GM12878 (cell line): Measurements from ENCODE around the gene LRRC2. TPM values are rescaled to one million over a fixed set of nuclear protein-coding genes. Genes with fewer than 3 reads are reported as not detected.

Source experiments
- ATAC-seq: fragments of 200-7000 bp; cut with Tn5 transposase; 3 replicates; pipeline ENCODE4 v1.9.1; 2020; ENCODE audit warnings: mild to moderate bottlenecking, moderate library complexity
- BruUV-seq: library from RNA; stranded (reverse); fragments of 400-500 nt; replicated peaks from 2 replicates; lab custom pipeline; 2021; lab: Mats Ljungman, UMichigan
- CTCF ChIA-PET: fragments of 300-600 bp; sonication (Branson Sonifier 250); formaldehyde crosslinking; extraction: SDS; loops from one replicate; lab custom pipeline; 2021; ENCODE audit warnings: inconsistent platforms; lab: Yijun Ruan, JAX
- POLR2A ChIA-PET: fragments of 350-600 bp; formaldehyde crosslinking; extraction: SDS; loops from one replicate; lab custom pipeline; 2021; ENCODE audit warnings: inconsistent platforms; lab: Charles Lee
- RAD21 ChIA-PET: fragments of 300-600 bp; sonication (Branson Sonifier 250); formaldehyde crosslinking; loops from one replicate; lab custom pipeline; 2023; ENCODE audit warnings: antibody characterized with exemption; ENCODE audit not compliant: unreplicated experiment; lab: Charles Lee
- SMC1A ChIA-PET: fragments of 300-600 bp; sonication (Branson Sonifier 250); formaldehyde crosslinking; loops from one replicate; lab custom pipeline; 2023; ENCODE audit not compliant: unreplicated experiment, uncharacterized antibody; lab: Charles Lee
- DNase-seq: peaks from one replicate; pipeline ENCODE4 v3.0.0-alpha.2; 2011; ENCODE audit warnings: low read depth, low spot score
- FAIRE-seq: peaks from 3 replicates; lab custom pipeline; 2011; peaks lifted over from hg19 to GRCh38; lab: Jason Lieb, UNC
- H2AFZ ChIP-seq: 2 replicates; pipeline ENCODE4 v1.6.0; 2011; ENCODE audit warnings: low read depth, low read length, control low read depth; ENCODE audit not compliant: control insufficient read depth
- H3K27ac ChIP-seq: 2 replicates; pipeline ENCODE4 v1.5.1; 2011; ENCODE audit warnings: control low read depth; ENCODE audit not compliant: control insufficient read depth, insufficient read depth
- H3K27me3 ChIP-seq, 2 experiments: replicated peaks in 1 of 2; 2 replicates each; pipeline versions ENCODE4 v1.6.0 to v1.6.1; 2011; ENCODE audit warnings: low read length in 1 of 2; ENCODE audit not compliant: control insufficient read depth in 2 of 2, insufficient read depth in 2 of 2
- H3K36me3 ChIP-seq, 2 experiments: 2 replicates each; pipeline ENCODE4 v1.5.1; 2011; ENCODE audit warnings: low read length in 1 of 2; ENCODE audit not compliant: control insufficient read depth in 2 of 2, insufficient read depth in 2 of 2
- H3K4me1 ChIP-seq: 2 replicates; pipeline ENCODE4 v1.6.1; 2011; ENCODE audit warnings: mild to moderate bottlenecking, low read length, moderate library complexity, mixed read lengths; ENCODE audit not compliant: control insufficient read depth, insufficient read depth
- H3K4me2 ChIP-seq: 2 replicates; pipeline ENCODE4 v1.6.0; 2011; ENCODE audit warnings: control low read depth; ENCODE audit not compliant: control insufficient read depth, insufficient read depth
- H3K4me3 ChIP-seq: fragments of 200-600 bp; sonication (generic); 2 replicates; pipeline ENCODE4 v1.5.1; 2016
- H3K79me2 ChIP-seq: 2 replicates; pipeline ENCODE4 v1.6.0; 2011; ENCODE audit warnings: low read length; ENCODE audit not compliant: control insufficient read depth, insufficient read depth
- H3K9ac ChIP-seq: 2 replicates; pipeline ENCODE4 v1.8.0; 2011; ENCODE audit warnings: low read length, control low read depth, mixed read lengths; ENCODE audit not compliant: control insufficient read depth, insufficient read depth
- H3K9me3 ChIP-seq: replicated peaks from 3 replicates; pipeline ENCODE4 v1.5.1; 2011; ENCODE audit warnings: mild to moderate bottlenecking, low read length; ENCODE audit not compliant: control insufficient read depth, insufficient read depth
- H4K20me1 ChIP-seq: 2 replicates; pipeline ENCODE4 v1.6.0; 2011; ENCODE audit not compliant: control insufficient read depth, insufficient read depth
- RAD21 ChIP-seq: IDR thresholded peaks from 2 replicates; pipeline ENCODE4 v1.6.1; 2011; ENCODE audit warnings: mild to moderate bottlenecking, low read depth, low read length, moderate library complexity; ENCODE audit not compliant: insufficient read depth
- STAT3 ChIP-seq: IDR thresholded peaks from 2 replicates; pipeline ENCODE4 v1.6.1; 2011; ENCODE audit warnings: low read depth, low read length, improper control_type of control experiment
- WGBS: methylation state at CpG from one replicate; pipeline ENCODE4 v1.1.6; 2016; ENCODE audit warnings: low lambda C conversion rate; ENCODE audit not compliant: insufficient replicate concordance, insufficient coverage; ENCODE audit errors: missing lambda C conversion rate; 5-methylcytosine and 5-hydroxymethylcytosine counted together
- in situ Hi-C: fragments of 300-500 bp; cut with MboI; formaldehyde crosslinking; loops from 9 replicates; pipeline ENCODE4 v1.14.3; 2018; ENCODE audit warnings: mixed read lengths
- intact Hi-C: fragments of 100-400 bp; cut with micrococcal nuclease; formaldehyde crosslinking; loops from one replicate; pipeline ENCODE4 v1.14.2; 2022; ENCODE audit not compliant: unreplicated experiment
- polyA plus RNA-seq, 11 experiments: library from polyadenylated mRNA; depleted of rRNA in 4 of 11; unstranded in 6 of 11; stranded (reverse) in 5 of 11; fragments of >200 nt; fragmentation: Nextera tagmentation in 4 of 11; fragmentation: Illumina TruSeq in 1 of 11; extraction: Ambion mirVana in 4 of 11; extraction: Trizol in 1 of 11; gene quantifications; 1 replicate in 1 of 11; 2 replicates in 10 of 11; pipeline versions ENCODE4 v1.2.1 to v1.2.3, GENCODE V29; 2011 to 2016; ENCODE audit warnings: inconsistent platforms in 2 of 11, missing spikeins in 2 of 11, low read depth in 1 of 11
- total RNA-seq, 4 experiments: library from RNA; depleted of rRNA in 3 of 4; stranded (reverse); fragments of >200 nt in 3 of 4; fragmentation: Illumina TruSeq in 1 of 4; extraction: Trizol in 1 of 4; gene quantifications; 2 replicates each; pipeline versions ENCODE4 v1.2.1 to v1.2.3, GENCODE V29; 2013 to 2021
- TF ChIP-seq, protein P1 (sequence below): fragments of 450-650 bp; IDR thresholded peaks from 2 replicates; pipeline ENCODE4 v1.6.1; 2017; ENCODE audit warnings: mild to moderate bottlenecking, moderate library complexity

The LRRC2 gene
- total and polyA plus RNA-seq, 10 of the 15 experiments (the other 5 are each of a cell fraction or from before 2014, with no cell fraction given): not detected

DNA sequence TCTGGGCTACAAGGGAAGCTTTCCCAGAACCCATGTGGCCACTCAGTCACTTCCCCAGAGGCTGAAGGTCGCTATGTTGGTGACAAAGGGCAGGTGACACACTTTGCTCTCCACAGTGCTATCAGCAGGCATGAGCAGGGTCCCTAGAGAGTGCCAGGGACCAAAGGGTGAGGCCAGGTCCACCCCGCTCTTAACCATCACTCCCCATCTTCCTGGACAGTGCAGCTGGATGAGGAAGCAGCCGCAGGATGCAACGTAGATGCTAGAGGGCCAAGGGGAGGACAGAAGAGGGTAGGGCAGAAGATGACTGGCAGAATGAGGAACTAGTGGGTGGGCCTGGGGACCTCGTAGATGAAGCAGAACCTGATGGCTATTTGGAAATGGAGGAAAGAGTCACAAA, 87.8 kb downstream of the LRRC2 start:
- peaks cover 2 to 6% of the 10 kb centered on the region in 2 experiments; a peak in 3 of 4 replicates for H3K27me3 ChIP-seq
- WGBS: 16% methylated on average over 5 of the region's 5 CpGs
- no TSS peak for BruUV-seq
- in situ Hi-C loops: no loop called here
- H3K4me3 ChIP-seq: no peak overlapping the region
- SMC1A ChIA-PET: interaction anchor here (0.7 to 1.1 kb wide), 2 partner anchors 9 to 395 kb away, joined by 3 read pairs; no protein-coding TSS in a partner anchor
- POLR2A ChIA-PET: no interaction called here
- H3K4me2 ChIP-seq: no peak overlapping the region
- RAD21 ChIA-PET: no interaction called here
- no peak for ATAC-seq
- H3K9ac ChIP-seq: no peak overlapping the region
- no peak for TF ChIP-seq STAT3
- TF ChIP-seq RAD21: no peak
- TF ChIP-seq, protein P1, sequence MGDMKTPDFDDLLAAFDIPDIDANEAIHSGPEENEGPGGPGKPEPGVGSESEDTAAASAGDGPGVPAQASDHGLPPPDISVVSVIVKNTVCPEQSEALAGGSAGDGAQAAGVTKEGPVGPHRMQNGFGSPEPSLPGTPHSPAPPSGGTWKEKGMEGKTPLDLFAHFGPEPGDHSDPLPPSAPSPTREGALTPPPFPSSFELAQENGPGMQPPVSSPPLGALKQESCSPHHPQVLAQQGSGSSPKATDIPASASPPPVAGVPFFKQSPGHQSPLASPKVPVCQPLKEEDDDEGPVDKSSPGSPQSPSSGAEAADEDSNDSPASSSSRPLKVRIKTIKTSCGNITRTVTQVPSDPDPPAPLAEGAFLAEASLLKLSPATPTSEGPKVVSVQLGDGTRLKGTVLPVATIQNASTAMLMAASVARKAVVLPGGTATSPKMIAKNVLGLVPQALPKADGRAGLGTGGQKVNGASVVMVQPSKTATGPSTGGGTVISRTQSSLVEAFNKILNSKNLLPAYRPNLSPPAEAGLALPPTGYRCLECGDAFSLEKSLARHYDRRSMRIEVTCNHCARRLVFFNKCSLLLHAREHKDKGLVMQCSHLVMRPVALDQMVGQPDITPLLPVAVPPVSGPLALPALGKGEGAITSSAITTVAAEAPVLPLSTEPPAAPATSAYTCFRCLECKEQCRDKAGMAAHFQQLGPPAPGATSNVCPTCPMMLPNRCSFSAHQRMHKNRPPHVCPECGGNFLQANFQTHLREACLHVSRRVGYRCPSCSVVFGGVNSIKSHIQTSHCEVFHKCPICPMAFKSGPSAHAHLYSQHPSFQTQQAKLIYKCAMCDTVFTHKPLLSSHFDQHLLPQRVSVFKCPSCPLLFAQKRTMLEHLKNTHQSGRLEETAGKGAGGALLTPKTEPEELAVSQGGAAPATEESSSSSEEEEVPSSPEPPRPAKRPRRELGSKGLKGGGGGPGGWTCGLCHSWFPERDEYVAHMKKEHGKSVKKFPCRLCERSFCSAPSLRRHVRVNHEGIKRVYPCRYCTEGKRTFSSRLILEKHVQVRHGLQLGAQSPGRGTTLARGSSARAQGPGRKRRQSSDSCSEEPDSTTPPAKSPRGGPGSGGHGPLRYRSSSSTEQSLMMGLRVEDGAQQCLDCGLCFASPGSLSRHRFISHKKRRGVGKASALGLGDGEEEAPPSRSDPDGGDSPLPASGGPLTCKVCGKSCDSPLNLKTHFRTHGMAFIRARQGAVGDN: no peak
- TF ChIP-seq, all 136 proteins: peak for 0
- Histone ChIP-seq H3K79me2 (no peaks in the 10 kb centered on the region), H4K20me1 (no peaks in the 10 kb centered on the region), H3K9me3 (no peaks in the 10 kb centered on the region), H3K27ac (no peak overlapping the region), H3K4me1 (no peaks in the 10 kb centered on the region), H3K36me3 (no peaks in the 10 kb centered on the region), H2AFZ (no peak overlapping the region)
- FAIRE-seq (no peak), DNase-seq (no peak)
- CTCF ChIA-PET: no interaction called here
- intact Hi-C loops: no loop called here
